Neural progenitor cell (in vitro differentiated cells): ENCODE results near the gene CCS.

Experiments
- EZH2 ChIP-seq: fragments of 200-600 bp; sonication (generic); IDR thresholded peaks from 2 replicates; pipeline ENCODE4 v1.6.1; 2017; ENCODE audit warnings: antibody characterized with exemption, mild to moderate bottlenecking, moderate library complexity
- EZH2phosphoT487 ChIP-seq: fragments of 200-600 bp; sonication (generic); IDR thresholded peaks from 2 replicates; pipeline ENCODE4 v1.6.1; 2017; ENCODE audit warnings: antibody characterized with exemption
- TF ChIP-seq, protein P1 (sequence below): fragments of 200-600 bp; sonication (generic); IDR thresholded peaks from 2 replicates; pipeline ENCODE4 v1.5.1; 2017; ENCODE audit warnings: antibody characterized with exemption, mild to moderate bottlenecking

DNA sequence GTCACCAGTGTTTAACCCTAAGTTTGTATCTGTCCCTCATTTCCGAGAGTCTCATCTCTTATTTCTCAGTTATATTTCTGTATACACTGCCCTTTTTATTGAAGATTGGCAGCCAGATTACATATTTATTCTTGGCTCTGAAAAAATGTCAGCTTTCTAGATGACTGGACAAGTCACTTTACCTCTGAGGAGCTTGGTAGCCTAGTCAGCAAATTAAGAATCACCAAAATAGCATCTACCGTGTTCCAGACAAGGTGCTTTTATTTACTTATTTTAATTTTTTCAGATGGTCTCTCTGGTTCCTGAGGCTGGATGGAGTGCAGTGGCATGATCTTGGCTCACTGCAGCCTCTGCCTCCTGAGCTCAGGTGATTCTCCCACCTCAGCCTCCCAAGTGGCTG, 40.0 kb downstream of the CCS start:
- TF ChIP-seq, protein P1, sequence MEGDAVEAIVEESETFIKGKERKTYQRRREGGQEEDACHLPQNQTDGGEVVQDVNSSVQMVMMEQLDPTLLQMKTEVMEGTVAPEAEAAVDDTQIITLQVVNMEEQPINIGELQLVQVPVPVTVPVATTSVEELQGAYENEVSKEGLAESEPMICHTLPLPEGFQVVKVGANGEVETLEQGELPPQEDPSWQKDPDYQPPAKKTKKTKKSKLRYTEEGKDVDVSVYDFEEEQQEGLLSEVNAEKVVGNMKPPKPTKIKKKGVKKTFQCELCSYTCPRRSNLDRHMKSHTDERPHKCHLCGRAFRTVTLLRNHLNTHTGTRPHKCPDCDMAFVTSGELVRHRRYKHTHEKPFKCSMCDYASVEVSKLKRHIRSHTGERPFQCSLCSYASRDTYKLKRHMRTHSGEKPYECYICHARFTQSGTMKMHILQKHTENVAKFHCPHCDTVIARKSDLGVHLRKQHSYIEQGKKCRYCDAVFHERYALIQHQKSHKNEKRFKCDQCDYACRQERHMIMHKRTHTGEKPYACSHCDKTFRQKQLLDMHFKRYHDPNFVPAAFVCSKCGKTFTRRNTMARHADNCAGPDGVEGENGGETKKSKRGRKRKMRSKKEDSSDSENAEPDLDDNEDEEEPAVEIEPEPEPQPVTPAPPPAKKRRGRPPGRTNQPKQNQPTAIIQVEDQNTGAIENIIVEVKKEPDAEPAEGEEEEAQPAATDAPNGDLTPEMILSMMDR: no peak
- TF ChIP-seq EZH2phosphoT487 (no peak), EZH2 (no peak)
